ENCODE data around the gene ITIH3. TPM values are rescaled to one million over a fixed set of nuclear protein-coding genes. Genes with fewer than 3 reads are reported as not detected.
A peak's percentile ranks its signal among the peaks of the same experiment; 100 is the strongest.

ITIH3 gene
- total and polyA plus RNA-seq, 2 donors from 2014 or later: 2.1 to 2.3 TPM

DNA sequence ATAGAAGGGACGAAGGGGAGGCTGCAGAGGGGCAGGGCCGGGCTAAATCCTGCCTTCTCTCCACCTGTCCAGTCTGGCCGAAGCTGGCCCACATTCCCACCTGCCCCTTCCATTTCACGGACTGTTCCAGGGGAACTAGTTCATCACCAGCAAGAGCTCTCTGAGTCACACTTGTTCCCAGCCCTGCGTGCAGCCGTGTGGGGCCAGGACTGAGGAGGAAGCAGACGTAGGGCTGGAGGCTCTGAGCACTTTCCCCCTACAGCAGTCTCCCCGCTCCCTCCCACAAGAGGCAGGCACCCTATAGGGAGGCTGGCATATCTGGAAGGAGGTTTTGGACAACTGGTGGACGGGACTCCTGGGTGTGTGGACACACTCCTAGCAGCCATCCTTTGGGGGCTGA lies 32.8 kb downstream of the ITIH3 start:
- intact Hi-C loops (cut with DNase I): no loop called here
- DNase-seq: no peak
- Histone ChIP-seq H3K4me1 (ENCODE audit: control insufficient read depth in 2 of 3, insufficient read depth in 2 of 3, low read depth in 1 of 3, low read length in 3 of 3) (peaks cover 0 to 9% (median 8%) of the 10 kb centered on the region in 3 donors), H3K4me3 (ENCODE audit: low read length in 3 of 3) (no peak overlapping the region), H3K36me3 (ENCODE audit: control insufficient read depth in 2 of 3, insufficient read depth in 3 of 3, low read length in 3 of 3) (peaks cover 0 to 9% (median 0%) of the 10 kb centered on the region in 3 donors), H3K27ac (ENCODE audit: low read depth in 2 of 2, low read length in 2 of 2) (no peak overlapping the region), H3K27me3 (ENCODE audit: control insufficient read depth, insufficient read depth, low read length) (no peaks in the 10 kb centered on the region), H3K9me3 (ENCODE audit: control insufficient read depth in 2 of 3, insufficient read depth in 1 of 3, low read length in 3 of 3) (no peaks in the 10 kb centered on the region), H3K9ac (ENCODE audit: low read length in 3 of 3) (no peak overlapping the region)
- no peak for FAIRE-seq
- TF ChIP-seq, protein P1, sequence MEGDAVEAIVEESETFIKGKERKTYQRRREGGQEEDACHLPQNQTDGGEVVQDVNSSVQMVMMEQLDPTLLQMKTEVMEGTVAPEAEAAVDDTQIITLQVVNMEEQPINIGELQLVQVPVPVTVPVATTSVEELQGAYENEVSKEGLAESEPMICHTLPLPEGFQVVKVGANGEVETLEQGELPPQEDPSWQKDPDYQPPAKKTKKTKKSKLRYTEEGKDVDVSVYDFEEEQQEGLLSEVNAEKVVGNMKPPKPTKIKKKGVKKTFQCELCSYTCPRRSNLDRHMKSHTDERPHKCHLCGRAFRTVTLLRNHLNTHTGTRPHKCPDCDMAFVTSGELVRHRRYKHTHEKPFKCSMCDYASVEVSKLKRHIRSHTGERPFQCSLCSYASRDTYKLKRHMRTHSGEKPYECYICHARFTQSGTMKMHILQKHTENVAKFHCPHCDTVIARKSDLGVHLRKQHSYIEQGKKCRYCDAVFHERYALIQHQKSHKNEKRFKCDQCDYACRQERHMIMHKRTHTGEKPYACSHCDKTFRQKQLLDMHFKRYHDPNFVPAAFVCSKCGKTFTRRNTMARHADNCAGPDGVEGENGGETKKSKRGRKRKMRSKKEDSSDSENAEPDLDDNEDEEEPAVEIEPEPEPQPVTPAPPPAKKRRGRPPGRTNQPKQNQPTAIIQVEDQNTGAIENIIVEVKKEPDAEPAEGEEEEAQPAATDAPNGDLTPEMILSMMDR (IDR thresholded peaks at IDR 0.05; ENCODE audit: borderline replicate concordance, extremely low read depth, insufficient read depth): no peak

DNA sequence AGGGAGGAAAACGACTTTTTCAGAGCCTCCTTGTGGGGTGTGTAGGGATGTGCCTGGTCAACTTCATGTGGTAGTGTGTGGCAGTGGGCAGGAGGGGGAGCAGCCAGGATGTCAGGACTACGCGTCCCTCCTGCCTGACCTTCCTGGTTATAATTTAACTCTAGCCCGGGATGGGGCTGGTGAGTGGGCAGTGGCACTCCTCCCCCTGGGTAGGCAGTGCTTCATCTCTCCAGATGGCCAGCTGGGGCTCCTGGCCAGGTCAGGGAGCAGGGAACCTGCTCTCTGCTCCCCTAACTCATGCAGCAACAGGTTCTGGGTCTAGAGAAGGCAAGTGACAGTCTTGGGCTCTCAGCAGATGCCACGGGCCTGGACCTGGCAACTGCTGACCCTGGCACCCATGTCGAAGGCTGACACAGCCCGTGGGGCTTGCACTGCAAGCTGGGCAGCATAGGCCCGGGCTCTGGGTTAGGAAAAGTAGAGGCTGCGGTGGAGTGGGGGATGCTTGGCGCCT lies 33.3 kb downstream of the ITIH3 start:
- peak in 4 of 5 donors; percentile 53 to 66 (median 58) for DNase-seq

DNA sequence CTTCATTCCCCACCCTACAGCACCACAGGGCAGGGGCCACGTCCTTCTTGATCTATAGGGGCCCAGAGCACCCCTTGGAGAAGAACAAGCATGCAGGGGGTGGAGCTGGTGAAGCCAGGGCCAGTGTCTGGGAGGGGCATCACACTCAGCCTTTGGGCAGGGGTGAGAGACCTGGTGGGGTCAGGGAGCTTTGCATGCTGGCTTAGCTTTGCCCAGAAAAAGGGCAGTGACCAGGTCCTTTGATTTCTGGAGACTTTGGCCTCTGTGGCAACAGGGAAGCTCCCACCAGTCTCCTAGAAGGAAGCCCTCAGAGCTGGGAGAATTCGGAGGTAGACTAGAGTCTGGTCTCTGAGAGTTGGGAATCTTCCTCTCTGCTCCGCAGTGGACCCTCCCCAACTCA lies 34.9 kb downstream of the ITIH3 start:
- no peaks in the 10 kb centered on the region for H3K9me3 ChIP-seq (ENCODE audit: control insufficient read depth in 2 of 3, insufficient read depth in 1 of 3, low read length in 3 of 3)
- FAIRE-seq: no peak
- no peaks in the 10 kb centered on the region for H3K36me3 ChIP-seq (ENCODE audit: control insufficient read depth in 2 of 3, insufficient read depth in 3 of 3, low read length in 3 of 3)
- DNase-seq: no peak
- H3K9ac ChIP-seq (ENCODE audit: low read length in 3 of 3): no peak overlapping the region
- no peaks in the 10 kb centered on the region for H3K27me3 ChIP-seq (ENCODE audit: control insufficient read depth, insufficient read depth, low read length)
- no peak overlapping the region for H3K27ac ChIP-seq (ENCODE audit: low read depth in 2 of 2, low read length in 2 of 2)
- no peak overlapping the region for H3K4me3 ChIP-seq (ENCODE audit: low read length in 3 of 3)
- peaks cover 0 to 9% (median 8%) of the 10 kb centered on the region in 3 donors for H3K4me1 ChIP-seq (ENCODE audit: control insufficient read depth in 2 of 3, insufficient read depth in 2 of 3, low read depth in 1 of 3, low read length in 3 of 3)
- TF ChIP-seq, protein P1 (IDR thresholded peaks at IDR 0.05; ENCODE audit: borderline replicate concordance, extremely low read depth, insufficient read depth): no peak
- intact Hi-C loops (cut with DNase I): no loop called here

More for the DNA sequence above, 33.3 kb downstream of the ITIH3 start:
- Histone ChIP-seq H3K36me3 (ENCODE audit: control insufficient read depth in 2 of 3, insufficient read depth in 3 of 3, low read length in 3 of 3) (peaks cover 0 to 9% (median 0%) of the 10 kb centered on the region in 3 donors), H3K9ac (ENCODE audit: low read length in 3 of 3) (no peak overlapping the region), H3K27me3 (ENCODE audit: control insufficient read depth, insufficient read depth, low read length) (no peaks in the 10 kb centered on the region), H3K27ac (ENCODE audit: low read depth in 2 of 2, low read length in 2 of 2) (no peak overlapping the region), H3K4me1 (ENCODE audit: control insufficient read depth in 2 of 3, insufficient read depth in 2 of 3, low read depth in 1 of 3, low read length in 3 of 3) (peaks cover 0 to 9% (median 8%) of the 10 kb centered on the region in 3 donors), H3K4me3 (ENCODE audit: low read length in 3 of 3) (no peak overlapping the region), H3K9me3 (ENCODE audit: control insufficient read depth in 2 of 3, insufficient read depth in 1 of 3, low read length in 3 of 3) (no peaks in the 10 kb centered on the region)
- no peak for FAIRE-seq
- TF ChIP-seq, protein P1 (IDR thresholded peaks at IDR 0.05; ENCODE audit: borderline replicate concordance, extremely low read depth, insufficient read depth): peak; percentile 19
- intact Hi-C loops (cut with DNase I): no loop called here
